Glomerular visceral epithelial cell (primary cell): ENCODE measurements around the gene MYH3.

ENCODE experiments used
- DNase-seq: peaks from one replicate; pipeline ENCODE4 v3.0.0-alpha.2; 2016; ENCODE audit errors: extremely low spot score

The MYH3 gene

DNA sequence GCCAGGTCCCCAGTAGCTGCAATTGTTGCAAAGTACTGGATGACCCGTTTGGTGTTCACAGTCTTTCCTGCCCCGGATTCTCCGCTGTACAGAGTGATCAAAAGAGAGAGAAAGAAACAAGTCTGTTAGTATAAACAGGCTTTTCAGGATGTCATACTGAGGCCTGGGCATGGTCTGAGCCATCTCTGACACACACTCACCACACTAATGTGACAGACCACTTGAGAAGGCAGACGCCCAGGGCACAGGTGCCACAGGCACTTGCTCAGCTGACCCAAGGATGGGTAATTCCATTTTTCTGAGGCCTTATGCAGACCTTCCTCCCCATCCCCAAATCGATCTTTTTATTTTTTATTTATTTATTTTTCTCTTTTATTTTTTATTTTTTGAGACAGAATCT, 7.5 kb downstream of the MYH3 start:
- DNase-seq: no peak

DNA sequence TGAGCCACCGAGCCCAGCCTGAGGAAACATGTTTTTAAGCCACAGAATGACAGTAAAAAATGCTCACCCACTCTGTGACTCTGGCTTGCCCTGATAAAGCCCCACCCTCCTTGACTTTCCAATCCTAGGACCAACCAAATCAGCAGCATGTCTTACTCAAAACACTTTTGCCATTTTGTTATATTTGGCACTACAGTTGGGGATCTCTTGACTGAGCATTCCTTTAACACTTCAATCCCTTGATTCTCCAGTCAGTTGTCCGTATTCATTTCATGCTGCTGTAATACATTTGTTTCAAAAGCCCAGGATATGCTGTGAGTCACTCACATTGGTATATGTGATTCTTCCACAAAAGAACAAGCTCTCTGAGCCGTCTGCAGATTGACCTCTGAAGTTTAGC, 8.2 kb downstream of the MYH3 start:
- no peak for DNase-seq

DNA sequence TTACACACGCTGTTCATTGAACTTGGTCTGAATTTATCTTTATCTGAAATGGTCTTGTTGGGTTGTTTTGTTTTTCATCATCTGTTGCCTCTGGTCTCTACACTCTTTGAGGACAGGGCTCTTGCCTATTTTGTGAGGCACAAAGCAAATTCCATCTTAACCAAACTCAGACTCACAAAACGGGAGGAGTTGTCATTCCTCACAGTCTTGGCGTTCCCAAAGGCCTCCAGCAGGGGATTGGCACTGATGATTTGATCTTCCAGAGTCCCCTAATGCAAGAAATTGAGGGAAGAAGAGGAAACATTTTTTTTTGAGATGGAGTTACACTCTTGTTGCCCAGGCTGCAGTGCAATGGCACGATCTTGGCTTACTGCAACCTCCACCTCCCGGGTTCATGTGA, 8.7 kb downstream of the MYH3 start:
- no peak for DNase-seq

DNA sequence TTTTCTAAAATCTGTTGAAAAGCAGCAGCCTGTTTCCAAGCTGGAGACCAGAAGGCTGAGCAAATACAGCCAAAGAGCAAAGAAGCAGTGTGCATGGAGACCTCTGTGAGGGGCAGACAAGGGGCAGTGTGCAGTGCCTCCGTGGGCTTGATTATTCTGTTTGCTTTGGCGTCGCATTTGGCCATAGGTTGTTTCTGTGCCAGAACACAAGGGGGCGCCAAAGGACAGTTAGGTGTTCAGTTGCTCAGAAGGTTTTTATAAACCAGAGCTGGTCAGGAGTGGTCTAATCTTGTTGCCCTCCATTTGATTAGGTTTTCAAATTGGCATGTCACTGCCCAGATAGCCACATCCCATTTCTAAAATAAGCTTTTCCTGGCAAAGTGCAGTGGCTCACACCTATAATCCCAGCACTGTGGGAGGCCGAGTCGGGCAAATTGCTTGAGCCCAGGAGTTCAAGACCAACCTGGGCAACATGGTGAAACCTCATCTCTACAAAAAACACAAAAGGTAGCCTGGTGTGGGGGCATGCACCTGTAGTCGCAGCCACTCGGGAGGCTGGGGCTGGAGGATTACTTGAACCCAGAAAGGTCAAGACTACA, 10.6 kb downstream of the MYH3 start:
- DNase-seq: peak; percentile 67

DNA sequence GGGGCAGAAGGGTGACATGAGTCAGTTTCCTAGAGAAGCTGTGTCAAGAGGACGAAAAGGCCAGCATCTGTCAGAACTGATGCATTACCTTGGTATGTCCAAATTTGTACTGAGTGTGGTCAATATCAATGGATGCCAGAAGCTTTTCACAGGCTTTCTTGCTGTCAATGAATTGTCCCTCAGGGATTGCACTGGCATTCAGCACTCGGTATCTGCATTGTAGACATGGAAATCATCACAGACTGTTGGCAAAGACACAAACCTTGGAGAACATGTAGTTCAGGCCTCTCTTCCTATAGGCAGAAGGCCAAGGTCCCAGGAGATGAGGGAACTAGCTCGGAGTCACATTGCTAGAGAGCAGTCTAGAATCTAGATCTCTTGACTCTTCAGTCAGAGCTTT, 16.6 kb downstream of the MYH3 start:
- DNase-seq: no peak

DNA sequence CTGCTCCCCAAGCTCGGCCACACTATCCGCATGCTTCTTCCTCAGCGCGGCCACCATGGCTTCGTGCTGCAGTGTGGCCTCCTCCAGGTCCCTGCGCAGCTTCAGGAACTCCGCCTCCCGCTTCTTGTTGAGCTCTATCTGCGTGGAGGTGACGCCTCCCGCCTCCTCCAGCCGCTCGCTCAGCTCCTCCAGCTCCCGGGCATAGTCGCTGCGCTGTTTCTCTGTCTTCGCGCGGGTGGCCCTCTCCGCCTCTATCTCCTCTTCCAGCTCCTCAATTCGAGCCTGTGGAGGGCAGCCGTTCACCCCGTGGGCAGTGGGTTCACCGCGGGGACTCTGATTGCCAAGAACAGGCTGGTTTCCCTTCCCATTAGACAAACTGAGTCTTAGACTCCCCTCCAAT, 19.0 kb downstream of the MYH3 start:
- no peak for DNase-seq

DNA sequence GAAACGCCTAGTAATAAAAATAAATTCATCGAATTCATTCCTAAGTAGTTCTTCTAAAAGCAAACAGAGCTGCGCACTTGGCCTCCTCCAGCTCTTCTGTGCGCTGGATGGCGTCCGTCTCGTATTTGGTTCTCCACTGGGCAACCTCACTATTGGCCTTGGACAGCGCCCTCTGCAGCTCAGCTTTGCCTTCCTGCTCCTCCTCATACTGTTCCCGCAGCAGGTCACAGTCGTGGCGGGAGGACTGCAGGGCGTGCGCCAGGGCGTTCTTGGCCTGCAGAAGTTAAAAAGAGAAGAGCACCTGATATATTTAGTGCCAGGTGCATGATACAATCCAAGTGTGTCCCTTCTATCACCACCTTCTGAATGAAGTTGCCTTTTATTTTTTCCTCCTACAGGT, 21.8 kb downstream of the MYH3 start:
- no peak for DNase-seq

DNA sequence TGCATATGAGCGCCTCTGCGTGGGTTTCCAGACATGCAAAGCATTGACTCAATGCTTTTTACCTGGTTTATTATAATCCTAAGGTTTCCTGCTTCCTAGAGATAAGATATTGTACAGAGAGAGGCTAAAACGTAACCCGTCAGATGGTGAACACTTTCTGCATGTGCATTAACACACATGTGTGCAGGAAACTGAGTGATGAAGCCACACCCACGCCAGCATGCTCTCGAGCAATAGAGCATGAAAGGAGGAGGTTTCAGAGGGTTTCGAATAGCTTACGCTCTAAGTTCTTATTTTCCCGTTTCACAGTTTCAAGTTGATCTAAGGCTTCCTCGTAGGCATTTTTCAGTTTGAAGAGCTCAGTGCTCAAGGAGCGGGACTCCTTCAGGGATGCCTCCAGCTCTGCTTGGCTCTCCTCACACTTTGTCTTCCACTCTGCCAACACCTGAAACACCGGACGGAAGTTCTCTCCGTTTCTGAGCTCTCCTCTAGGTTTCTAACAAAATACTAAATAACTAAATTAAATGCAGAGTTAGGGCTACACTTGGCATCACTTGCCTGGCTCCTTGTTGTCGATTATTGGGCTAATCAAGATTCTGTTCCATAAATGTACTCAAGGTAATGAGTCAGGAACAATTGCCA, 23.2 kb downstream of the MYH3 start:
- DNase-seq: no peak

DNA sequence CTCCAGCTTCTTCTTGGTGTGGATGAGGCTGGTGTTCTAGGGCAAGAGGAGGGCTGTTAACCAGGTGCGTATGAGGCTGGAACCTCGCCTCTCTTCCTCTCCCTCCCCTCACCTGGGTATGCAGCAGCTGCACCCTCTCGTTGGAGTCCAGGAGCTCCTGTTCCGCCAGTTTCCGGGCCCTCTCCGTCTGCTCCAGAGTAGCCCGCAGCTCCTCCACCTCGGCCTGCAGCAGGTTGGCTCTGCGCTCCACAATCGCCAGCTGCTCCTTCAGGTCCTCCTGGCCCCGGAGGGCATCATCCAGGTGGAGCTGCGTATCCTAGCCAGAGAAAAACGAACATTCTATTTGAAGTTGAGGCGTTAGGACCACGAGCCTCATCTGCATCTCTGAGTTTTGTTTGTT, 25.4 kb downstream of the MYH3 start:
- no peak for DNase-seq

DNA sequence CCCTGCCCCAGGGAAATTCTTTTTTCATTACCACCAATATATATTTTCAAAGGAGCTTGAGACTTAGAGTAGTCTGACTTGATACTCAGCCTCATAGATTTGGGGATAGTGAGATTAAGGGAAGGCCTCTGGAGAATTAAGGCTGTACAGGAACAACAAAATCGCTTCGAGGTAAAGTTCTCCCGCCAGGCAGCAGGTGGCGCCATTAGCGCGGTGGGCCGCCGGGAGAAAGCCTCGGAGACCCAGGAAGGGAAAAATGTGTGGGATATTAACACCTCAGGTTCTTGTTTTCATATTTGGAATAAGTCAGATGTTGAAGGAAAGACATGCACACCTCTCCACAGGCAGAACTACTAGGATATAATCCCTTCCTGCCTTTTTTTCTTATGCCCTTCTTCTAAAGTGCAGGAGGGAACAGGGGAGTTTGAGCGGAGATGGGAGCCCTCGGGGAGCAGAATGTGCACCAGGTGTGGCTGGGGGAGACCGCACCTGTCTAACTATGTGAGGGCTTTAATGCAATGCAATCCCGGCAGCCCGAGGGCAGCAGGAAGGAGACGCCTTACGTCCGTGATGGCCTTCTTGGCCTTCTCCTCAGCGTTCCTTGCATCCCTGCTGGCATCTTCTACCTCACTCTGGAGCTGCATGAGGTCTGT, 25.9 kb downstream of the MYH3 start:
- peak; percentile 32 for DNase-seq

DNA sequence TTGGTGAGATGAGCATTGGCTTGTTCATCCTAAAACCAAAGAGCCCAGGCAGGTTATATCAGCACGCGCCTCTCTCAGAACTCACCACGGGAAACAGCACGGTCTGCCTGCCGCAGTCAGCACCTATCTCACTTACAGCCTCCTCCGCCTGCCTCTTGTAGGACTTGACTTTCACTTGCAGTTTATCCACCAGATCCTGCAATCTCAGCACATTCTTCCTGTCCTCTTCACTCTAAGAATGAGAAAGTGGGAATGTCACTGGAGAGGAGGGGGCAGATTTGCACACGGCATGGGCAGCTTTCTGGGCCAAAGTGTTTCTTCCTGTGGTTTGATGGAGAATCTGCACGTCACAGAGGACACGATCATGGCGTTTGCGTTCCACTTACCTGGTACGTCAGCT, 27.4 kb downstream of the MYH3 start:
- DNase-seq: no peak

DNA sequence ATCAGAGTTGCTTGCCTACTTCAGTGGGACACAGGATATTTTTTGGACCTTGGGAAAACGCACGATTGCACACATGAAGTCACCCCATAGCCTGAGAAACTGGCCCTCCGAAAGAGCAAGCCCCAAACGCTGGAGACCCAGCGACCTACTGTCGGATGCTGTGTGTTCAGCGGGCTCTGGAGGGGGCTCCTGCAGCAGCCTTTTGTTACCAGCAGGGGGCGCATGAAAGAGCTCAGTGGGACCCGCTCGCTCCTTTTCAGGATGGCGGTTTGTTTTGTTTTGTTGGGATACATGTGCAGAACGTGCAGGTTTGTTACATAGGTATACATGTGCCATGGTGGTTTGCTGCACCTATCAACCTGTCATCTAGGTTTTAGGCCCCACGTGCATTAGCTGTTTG, 28.4 kb downstream of the MYH3 start:
- DNase-seq: no peak

DNA sequence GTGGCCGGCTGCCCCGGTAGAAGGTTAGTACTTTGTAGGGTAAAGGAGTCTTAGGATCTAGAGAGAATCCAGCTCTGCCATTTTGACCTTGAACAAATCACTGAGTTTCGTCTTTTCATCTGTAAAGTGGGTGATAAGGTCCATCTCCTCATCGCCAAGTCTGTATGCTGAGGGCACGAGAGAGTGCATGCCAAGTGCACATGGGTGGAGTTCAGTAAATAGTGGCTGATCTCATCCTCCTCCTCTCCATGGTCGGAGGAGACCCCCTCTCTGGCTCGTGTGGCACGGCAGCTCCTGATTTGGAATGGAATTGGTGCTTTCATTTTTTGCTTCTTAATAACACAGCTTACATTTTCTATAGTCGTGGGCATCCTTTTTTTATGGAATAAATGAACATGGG, 30.7 kb downstream of the MYH3 start:
- DNase-seq: no peak

DNA sequence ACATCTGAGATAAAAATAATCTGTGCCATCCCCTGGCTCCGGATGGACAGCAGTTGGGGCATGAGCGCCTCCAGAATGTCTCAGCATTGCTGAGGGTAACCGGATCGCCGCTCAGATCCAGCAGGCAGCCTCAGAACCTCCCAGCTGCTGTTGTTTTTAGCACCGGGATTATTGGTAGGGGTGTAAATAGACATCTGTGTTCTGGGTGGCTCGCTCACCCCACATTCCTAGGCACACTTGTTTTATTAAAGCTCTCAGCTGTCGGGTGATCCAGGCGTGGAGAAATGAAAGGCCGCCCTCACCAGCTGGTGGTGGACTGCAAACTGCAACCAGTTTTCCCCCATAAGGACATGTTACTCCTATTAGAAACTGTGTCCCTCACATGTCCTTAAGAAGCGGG, 32.1 kb downstream of the MYH3 start:
- DNase-seq: no peak

DNA sequence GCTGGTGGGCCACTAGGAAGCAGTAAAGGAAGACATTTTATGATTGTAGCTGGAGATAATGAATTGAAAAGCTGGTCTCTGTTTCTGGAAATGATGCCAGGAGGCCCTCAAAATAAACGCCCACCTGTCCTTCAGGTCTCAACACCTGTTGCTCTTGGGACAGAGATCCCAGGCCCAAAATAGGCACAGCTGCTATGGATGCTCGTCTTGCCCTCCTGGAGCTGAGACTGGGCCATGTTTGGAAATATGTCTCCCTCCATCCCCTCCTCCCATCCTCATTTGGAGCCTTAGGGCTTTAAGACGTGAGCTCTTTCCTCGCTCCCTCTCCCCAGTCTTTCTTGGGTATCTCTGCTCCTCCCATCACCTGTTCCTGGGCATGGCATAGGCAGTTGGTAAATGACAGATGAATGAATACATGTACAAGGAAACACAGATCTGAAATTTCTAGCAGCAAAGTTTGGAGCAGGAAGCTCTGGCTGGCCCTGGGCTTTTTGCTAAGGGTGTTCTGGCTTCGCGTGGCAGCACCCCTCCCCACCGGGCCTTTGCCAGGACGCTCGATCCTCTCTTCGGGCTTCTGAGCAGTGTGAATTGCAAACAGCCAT, 33.3 kb downstream of the MYH3 start:
- DNase-seq: no peak

DNA sequence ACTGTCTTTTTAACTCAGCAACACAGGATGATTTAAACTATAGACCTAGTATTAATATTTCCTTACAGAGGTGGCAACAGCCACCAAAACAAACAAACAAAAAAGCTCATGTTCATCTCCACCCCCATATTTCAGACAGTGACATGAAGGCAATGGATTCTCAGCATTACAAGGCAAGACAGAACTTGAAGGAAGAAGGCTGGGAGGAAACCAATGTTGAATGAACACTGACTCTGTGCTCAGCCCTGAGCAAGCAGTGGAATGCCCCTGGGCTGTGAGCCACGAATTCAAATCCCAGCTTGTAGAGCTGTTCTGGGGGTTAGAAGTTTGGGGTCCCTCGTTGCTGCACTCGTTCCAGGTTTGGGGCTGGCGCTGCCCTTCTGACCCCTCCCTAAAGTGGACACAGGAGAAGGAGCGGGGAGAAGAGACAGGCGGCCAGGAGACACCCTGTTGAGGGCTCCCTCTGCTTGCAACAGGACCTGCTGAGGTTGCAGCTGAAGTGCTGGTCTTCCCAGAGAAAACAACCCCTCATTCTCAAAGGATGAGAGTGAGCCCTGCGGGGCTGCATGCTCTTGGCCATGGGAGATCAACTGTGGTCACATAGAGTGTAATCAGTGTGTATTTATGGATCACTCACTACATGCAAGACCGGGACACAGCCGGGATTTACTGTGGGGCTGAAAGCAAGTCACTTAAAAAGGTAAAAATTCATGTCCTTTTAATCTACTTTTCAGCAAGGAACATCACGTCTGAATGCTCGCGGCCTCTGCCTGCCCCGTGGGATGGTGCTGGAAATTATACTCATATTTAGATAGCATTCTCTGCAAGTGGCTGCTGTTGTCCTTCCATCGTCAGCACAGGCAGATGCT, 34.3 kb downstream of the MYH3 start:
- no peak for DNase-seq

DNA sequence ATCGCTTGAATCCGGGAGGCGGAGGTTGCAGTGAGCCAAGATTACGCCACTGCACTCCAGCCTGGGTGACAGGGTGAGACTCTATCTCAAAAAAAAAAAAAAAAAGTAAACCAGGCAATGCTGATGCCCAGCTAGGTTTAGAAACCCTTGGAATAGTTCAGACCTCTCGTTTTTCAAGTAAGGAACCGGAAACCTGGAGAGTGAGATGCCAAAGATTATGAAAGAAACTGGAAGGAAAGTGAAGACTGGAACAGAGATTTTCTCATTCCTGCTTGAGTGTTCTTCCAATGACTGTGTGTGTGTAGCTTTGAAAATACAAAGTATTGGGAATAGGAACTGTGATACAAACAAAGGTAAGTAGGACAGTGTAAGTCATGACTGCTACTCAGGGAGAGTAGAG, 35.7 kb downstream of the MYH3 start:
- no peak for DNase-seq

DNA sequence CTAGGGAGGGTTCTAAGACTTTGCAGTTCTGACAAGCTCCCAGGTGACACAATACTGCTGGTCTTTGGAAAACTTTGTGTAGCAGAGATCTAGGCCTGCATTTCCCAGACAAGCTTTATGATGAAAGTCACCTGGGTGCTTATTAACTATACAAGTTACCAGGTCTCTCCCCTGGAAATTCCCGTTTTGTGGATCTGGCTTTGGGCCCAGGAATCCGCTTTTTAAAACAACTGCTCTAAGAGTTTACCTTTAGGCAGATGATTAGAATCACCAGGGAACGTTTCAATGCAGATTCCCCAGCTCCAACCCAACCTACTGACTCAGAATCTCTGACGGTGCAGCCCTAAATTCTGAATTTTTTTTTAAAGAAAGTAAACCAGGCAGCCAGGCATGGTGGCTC, 36.3 kb downstream of the MYH3 start:
- DNase-seq: peak; percentile 31

DNA sequence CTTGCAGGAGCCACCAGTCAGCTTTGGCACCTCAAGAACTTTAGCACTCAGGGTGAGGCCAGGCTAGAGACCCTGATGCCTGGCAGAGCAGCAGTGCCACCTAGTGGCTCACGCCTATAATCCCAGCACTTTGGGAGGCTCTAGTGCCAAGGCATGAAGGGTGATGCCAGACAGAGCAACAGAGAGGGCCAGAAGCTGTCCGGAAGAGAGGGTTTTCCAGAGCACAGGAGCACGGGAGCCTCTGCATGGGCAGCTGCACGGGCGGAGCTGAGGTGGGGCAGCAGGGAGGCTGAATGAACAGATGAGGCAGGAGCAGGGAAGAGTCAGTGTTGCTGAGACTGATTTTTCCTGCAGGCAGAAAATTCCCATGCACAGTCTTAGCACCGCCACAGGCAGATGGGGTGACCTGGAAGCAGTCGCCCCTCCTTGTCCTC, 38.9 kb downstream of the MYH3 start:
- peak; percentile 68 for DNase-seq

DNA sequence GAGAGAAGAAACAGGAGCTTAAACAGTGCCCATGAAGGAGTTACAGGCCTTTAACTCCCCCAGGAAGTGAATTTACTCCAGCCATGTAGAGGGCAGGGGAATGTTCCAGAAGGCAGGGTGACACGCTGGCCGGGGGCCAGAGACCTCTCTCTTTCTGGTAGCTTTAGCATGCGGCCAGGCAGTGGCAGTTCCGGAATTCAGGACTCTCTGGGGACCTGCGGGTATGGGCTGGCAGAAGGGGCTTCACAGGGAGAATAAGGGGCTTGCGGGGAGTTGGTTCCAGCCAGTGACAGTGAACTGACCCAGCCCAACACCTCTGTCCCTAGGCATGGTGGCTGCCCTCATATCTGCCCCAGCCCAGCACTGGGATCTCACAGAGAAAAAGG, 40.0 kb downstream of the MYH3 start:
- DNase-seq: no peak

DNA sequence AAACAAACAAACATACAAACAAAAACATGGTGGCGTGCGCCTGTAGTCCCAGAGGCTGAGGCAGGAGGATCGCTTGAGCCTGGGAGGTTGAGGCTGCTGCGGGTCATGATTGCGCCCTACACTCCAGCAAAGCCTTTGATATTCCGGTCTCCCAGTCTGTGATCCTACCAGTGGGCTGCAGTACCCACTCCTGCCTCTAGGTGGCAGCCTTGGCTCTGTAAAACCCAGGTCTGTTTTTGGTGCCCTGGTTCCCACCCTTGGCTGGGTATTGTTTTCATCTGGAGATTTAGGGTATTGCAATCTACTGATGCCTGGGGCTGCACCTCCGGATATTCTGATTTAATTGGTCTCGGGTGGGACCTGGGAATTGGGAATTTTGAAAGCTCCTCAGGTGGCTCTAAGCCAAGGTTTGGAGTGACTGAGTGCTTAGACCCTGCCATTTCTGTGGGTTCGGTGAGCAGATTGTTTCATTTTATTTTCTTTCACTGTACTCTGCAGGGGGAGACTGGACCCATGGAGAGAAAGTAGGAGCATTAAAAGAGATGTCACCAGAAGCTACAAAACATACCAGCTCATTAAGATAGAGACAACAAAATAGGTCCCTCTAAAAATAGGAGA, 40.5 kb downstream of the MYH3 start:
- DNase-seq: peak; percentile 68
